MCF 10A (cell line): ENCODE results near the gene PRRC2B. TPM values are rescaled to one million over a fixed set of nuclear protein-coding genes. Genes with fewer than 3 reads are reported as not detected.

Experiments
- BruUV-seq: library from RNA; stranded (reverse); fragments of 400-500 nt; replicated peaks from 2 replicates; lab custom pipeline; 2021; lab: Mats Ljungman, UMichigan
- CTCF ChIA-PET: fragments of 300-600 bp; sonication (Branson Sonifier 250); formaldehyde crosslinking; extraction: SDS; loops from one replicate; lab custom pipeline; 2021; ENCODE audit warnings: antibody characterized with exemption, inconsistent platforms; lab: Yijun Ruan, JAX
- POLR2A ChIA-PET: fragments of 300-600, 350-650 bp; sonication (Branson Sonifier 250); formaldehyde crosslinking; extraction: SDS; loops from one replicate; lab custom pipeline; 2020; ENCODE audit warnings: antibody characterized with exemption, inconsistent platforms; lab: Yijun Ruan, JAX
- DNase-seq: peaks from one replicate; pipeline ENCODE4 v3.0.0-alpha.2; 2018; ENCODE audit not compliant: unreplicated experiment
- H3K27ac Mint-ChIP-seq: one replicate; pipeline ENCODE4 v1.8.0; 2022; ENCODE audit warnings: mild to moderate bottlenecking, low read depth, mixed read lengths; ENCODE audit not compliant: unreplicated experiment
- H3K27me3 Mint-ChIP-seq: one replicate; pipeline ENCODE4 v1.8.0; 2022; ENCODE audit warnings: mixed read lengths; ENCODE audit not compliant: insufficient read depth, unreplicated experiment
- H3K36me3 Mint-ChIP-seq: one replicate; pipeline ENCODE4 v1.8.0; 2022; ENCODE audit warnings: mild to moderate bottlenecking, moderate library complexity, mixed read lengths; ENCODE audit not compliant: insufficient read depth, unreplicated experiment
- H3K4me1 Mint-ChIP-seq: one replicate; pipeline ENCODE4 v1.8.0; 2022; ENCODE audit warnings: mixed read lengths; ENCODE audit not compliant: insufficient read depth, unreplicated experiment
- H3K4me3 Mint-ChIP-seq: one replicate; pipeline ENCODE4 v1.8.0; 2022; ENCODE audit warnings: mild to moderate bottlenecking, moderate library complexity, mixed read lengths; ENCODE audit not compliant: unreplicated experiment
- H3K9me3 Mint-ChIP-seq: one replicate; pipeline ENCODE4 v1.8.0; 2022; ENCODE audit warnings: mixed read lengths; ENCODE audit not compliant: unreplicated experiment
- intact Hi-C: fragments of 100-400 bp; cut with micrococcal nuclease; formaldehyde crosslinking; loops from 2 replicates; pipeline ENCODE4 v1.14.1; 2022
- total RNA-seq: library from RNA; stranded (reverse); gene quantifications from 2 replicates; pipeline ENCODE4 v1.2.3, GENCODE V29; 2022
- TF ChIP-seq, protein P1 (sequence below): fragments of 200-600 bp; IDR thresholded peaks from one replicate; pipeline ENCODE4 v1.8.0; 2022; ENCODE audit warnings: antibody characterized with exemption, mild to moderate bottlenecking; ENCODE audit not compliant: unreplicated experiment

PRRC2B gene
- total RNA-seq, 1 experiment from 2014 or later = 186 TPM

DNA sequence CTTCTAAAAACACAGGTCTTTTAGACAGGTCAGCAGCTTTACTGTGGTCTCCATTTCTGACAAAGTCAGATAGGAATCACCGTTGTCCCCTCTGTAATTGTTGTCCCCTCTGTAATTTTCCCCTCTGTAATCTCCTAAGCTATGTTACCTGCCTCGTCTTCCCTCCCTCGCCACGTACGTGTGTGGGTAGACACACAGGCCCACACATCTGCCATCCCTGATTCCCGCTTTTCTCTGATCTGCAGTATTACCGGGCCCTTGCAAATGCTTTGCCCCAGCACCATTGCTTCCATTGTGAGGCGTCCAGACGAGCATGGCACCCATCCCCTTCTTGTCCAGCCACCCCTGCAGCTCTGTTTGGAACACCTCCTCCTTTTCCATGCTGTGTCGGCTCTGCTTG lies 63.9 kb downstream of the PRRC2B start:
- no TSS peak for BruUV-seq
- no peaks in the 10 kb centered on the region for H3K9me3 Mint-ChIP-seq

DNA sequence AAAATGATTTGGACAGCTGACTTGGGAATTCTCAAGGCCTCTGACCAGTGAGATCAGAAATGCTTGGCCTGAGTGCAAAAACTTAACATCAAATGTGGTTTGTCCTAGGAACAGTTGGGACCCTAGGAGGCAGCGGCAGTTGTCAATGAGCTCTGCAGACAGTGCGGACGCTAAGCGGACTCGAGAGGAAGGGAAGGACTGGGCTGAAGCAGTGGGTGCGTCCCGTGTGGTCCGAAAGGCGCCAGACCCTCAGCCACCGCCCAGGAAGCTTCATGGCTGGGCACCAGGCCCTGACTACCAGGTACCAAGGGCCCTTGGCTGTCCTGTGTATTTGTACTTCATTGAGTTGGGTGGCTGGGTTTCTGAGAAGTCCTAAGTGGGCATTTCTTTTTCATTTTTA lies 65.2 kb downstream of the PRRC2B start:
- TF ChIP-seq, protein P1, sequence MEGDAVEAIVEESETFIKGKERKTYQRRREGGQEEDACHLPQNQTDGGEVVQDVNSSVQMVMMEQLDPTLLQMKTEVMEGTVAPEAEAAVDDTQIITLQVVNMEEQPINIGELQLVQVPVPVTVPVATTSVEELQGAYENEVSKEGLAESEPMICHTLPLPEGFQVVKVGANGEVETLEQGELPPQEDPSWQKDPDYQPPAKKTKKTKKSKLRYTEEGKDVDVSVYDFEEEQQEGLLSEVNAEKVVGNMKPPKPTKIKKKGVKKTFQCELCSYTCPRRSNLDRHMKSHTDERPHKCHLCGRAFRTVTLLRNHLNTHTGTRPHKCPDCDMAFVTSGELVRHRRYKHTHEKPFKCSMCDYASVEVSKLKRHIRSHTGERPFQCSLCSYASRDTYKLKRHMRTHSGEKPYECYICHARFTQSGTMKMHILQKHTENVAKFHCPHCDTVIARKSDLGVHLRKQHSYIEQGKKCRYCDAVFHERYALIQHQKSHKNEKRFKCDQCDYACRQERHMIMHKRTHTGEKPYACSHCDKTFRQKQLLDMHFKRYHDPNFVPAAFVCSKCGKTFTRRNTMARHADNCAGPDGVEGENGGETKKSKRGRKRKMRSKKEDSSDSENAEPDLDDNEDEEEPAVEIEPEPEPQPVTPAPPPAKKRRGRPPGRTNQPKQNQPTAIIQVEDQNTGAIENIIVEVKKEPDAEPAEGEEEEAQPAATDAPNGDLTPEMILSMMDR = no peak
- ChIA-PET CTCF (interaction anchor here (0.6 to 1.5 kb wide), 2 partner anchors 12 to 281 kb away, joined by 3 read pairs; no protein-coding TSS in a partner anchor), POLR2A (interaction anchor here (0.8 kb wide), 1 partner anchor 64 kb away, joined by 3 read pairs; no protein-coding TSS in a partner anchor)
- intact Hi-C loops = no loop called here
- Mint-ChIP-seq H3K4me1 (peaks cover 6% of the 10 kb centered on the region), H3K27me3 (no peaks in the 10 kb centered on the region), H3K4me3 (no peak overlapping the region), H3K27ac (peak overlapping the region; percentile 66), H3K36me3 (peaks cover 99% of the 10 kb centered on the region), H3K9me3 (no peaks in the 10 kb centered on the region)
- no TSS peak for BruUV-seq
- no peak for DNase-seq

More for the DNA sequence above, 63.9 kb downstream of the PRRC2B start:
- intact Hi-C loops = no loop called here
- ChIA-PET CTCF (interaction anchor here (0.6 kb wide), 1 partner anchor 112 kb away, joined by 3 read pairs; no protein-coding TSS in a partner anchor), POLR2A (no interaction called here)
- TF ChIP-seq, protein P1 = no peak
- H3K4me3 Mint-ChIP-seq = no peak overlapping the region
- no peaks in the 10 kb centered on the region for H3K27me3 Mint-ChIP-seq
- peaks cover 96% of the 10 kb centered on the region for H3K36me3 Mint-ChIP-seq
- H3K27ac Mint-ChIP-seq = peak overlapping the region; percentile 52
- peaks cover 6% of the 10 kb centered on the region for H3K4me1 Mint-ChIP-seq
- no peak for DNase-seq

DNA sequence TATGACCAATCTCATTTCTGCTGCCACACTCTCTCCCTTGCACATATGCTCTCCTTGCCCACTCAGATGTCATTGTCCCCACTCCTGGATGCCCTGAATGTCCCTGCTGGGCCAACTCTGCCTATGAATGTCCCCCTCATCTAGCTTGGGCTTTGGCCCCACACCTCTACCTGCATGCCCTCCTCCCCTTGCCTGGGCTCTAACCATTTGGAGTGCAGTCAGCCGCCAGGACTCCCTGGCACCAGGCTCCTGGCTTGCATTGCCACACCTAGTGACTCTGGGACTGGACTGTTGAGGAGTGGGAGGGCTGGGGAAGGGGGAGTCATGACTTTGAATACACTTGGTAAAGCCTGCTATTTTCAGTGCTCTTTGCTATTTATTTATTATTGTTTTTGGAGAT lies 67.3 kb downstream of the PRRC2B start:
- H3K4me1 Mint-ChIP-seq = peaks cover 6% of the 10 kb centered on the region
- no peaks in the 10 kb centered on the region for H3K27me3 Mint-ChIP-seq
- TF ChIP-seq, protein P1 = no peak
- no TSS peak for BruUV-seq
- H3K4me3 Mint-ChIP-seq = no peak overlapping the region
- no peak for DNase-seq
- H3K36me3 Mint-ChIP-seq = peaks cover 99% of the 10 kb centered on the region
- no peaks in the 10 kb centered on the region for H3K9me3 Mint-ChIP-seq
- intact Hi-C loops = no loop called here
- ChIA-PET CTCF (no interaction called here), POLR2A (no interaction called here)
- H3K27ac Mint-ChIP-seq = no peak overlapping the region

DNA sequence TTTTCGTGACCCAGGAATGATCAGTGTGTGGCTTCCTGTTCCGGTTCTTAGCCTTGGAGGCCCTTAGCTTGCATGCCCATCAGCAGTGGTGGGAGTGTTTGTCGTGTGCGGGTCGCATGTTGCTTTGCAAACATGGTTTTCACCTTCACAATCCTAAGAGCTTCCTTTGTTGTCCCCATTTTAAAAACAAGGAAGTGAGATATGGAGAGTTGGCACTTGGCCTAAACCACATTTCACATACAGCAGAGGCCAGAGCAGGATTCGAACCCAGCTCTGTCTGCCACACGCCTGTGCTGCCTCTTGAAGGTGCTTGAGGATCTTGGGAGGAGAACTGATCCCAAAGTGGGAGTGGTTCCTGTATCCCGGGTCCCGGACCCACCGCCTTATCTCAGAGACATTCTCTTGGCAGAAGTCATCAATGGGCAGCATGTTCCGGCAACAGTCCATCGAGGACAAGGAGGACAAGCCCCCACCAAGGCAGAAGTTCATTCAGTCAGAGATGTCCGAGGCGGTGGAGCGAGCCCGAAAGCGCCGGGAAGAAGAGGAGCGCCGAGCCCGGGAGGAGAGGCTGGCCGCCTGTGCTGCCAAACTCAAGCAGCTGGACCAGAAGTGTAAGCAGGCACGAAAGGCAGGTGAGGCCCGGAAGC lies 70.6 kb downstream of the PRRC2B start:
- BruUV-seq = no TSS peak
- TF ChIP-seq, protein P1 = no peak
- no peak overlapping the region for H3K4me3 Mint-ChIP-seq
- CTCF ChIA-PET = interaction anchor here (0.6 to 1.1 kb wide), 2 partner anchors 115 to 420 kb away, joined by 4 to 5 read pairs; no protein-coding TSS in a partner anchor
- H3K27ac Mint-ChIP-seq = no peak overlapping the region
- POLR2A ChIA-PET = interaction anchor here (0.7 to 1.1 kb wide), 2 partner anchors 27 to 323 kb away, joined by 3 to 4 read pairs; no protein-coding TSS in a partner anchor
- H3K9me3 Mint-ChIP-seq = no peaks in the 10 kb centered on the region
- peaks cover 98% of the 10 kb centered on the region for H3K36me3 Mint-ChIP-seq
- H3K27me3 Mint-ChIP-seq = no peaks in the 10 kb centered on the region
- H3K4me1 Mint-ChIP-seq = peaks cover 6% of the 10 kb centered on the region
- DNase-seq = no peak
- intact Hi-C loops = no loop called here
